Neural cell (in vitro differentiated cells): ENCODE measurements around the gene KRT83. TPM values are rescaled to one million over a fixed set of nuclear protein-coding genes. Genes with fewer than 3 reads are reported as not detected.

Source experiments
- H2AFZ ChIP-seq: fragments of 200-600, 300-800 bp; sonication (generic), shearing (Covaris generic); 2 replicates; pipeline ENCODE4 v1.6.0; 2014; ENCODE audit warnings: low read depth, mild to moderate bottlenecking, antibody characterized with exemption, low read length, moderate library complexity
- H3F3A ChIP-seq: fragments of 200-600 bp; shearing (Covaris generic); 2 replicates; pipeline ENCODE4 v1.6.1; 2016; ENCODE audit warnings: mild to moderate bottlenecking, moderate library complexity, mixed read lengths, antibody characterized with exemption, low read length; ENCODE audit not compliant: insufficient read depth, poor library complexity, severe bottlenecking
- H3K27ac ChIP-seq: fragments of 200-600, 300-800 bp; sonication (generic), shearing (Covaris generic); 2 replicates; pipeline ENCODE4 v1.5.1; 2014; ENCODE audit warnings: mild to moderate bottlenecking, low read length, moderate library complexity
- H3K27me3 ChIP-seq: fragments of 300-800, 200-600 bp; sonication (generic), shearing (Covaris generic); 2 replicates; pipeline ENCODE4 v1.6.0; 2014; ENCODE audit warnings: mild to moderate bottlenecking, low read depth, low read length, moderate library complexity; ENCODE audit not compliant: insufficient read depth
- H3K36me3 ChIP-seq: fragments of 300-800, 200-600 bp; sonication (generic), shearing (Covaris generic); 2 replicates; pipeline ENCODE4 v1.5.1; 2014; ENCODE audit warnings: mild to moderate bottlenecking, antibody characterized with exemption, low read length, moderate library complexity; ENCODE audit not compliant: insufficient read depth
- H3K4me2 ChIP-seq: fragments of 300-800, 200-600 bp; sonication (generic), shearing (Covaris generic); 2 replicates; pipeline ENCODE4 v1.6.0; 2014; ENCODE audit warnings: mild to moderate bottlenecking, low read length
- H3K4me3 ChIP-seq: fragments of 300-800, 200-600 bp; sonication (generic), shearing (Covaris generic); 2 replicates; pipeline ENCODE4 v1.5.1; 2014; ENCODE audit warnings: mild to moderate bottlenecking, low read length, moderate library complexity
- H3K79me2 ChIP-seq: fragments of 200-600 bp; shearing (Covaris generic); replicated peaks from 2 replicates; pipeline ENCODE4 v1.6.0; 2014; ENCODE audit warnings: mild to moderate bottlenecking, low read length, moderate library complexity; ENCODE audit not compliant: insufficient read depth
- H3K9ac ChIP-seq: fragments of 300-800, 200-600 bp; sonication (generic), shearing (Covaris generic); 2 replicates; pipeline ENCODE4 v1.6.1; 2016; ENCODE audit warnings: mild to moderate bottlenecking, low read length, mixed read lengths
- H3K9me2 ChIP-seq: fragments of 200-600 bp; shearing (Covaris generic); 2 replicates; pipeline ENCODE4 v1.6.1; 2016; ENCODE audit warnings: mild to moderate bottlenecking, low read length, mixed read lengths; ENCODE audit not compliant: insufficient read depth
- H3K9me3 ChIP-seq: fragments of 200-600, 300-800 bp; sonication (generic), shearing (Covaris generic); 2 replicates; pipeline ENCODE4 v1.6.1; 2016; ENCODE audit warnings: mild to moderate bottlenecking, mixed run types, low read length, moderate library complexity, mixed read lengths
- H4K20me1 ChIP-seq: fragments of 200-600 bp; shearing (Covaris generic); 2 replicates; pipeline ENCODE4 v1.6.1; 2016; ENCODE audit warnings: mild to moderate bottlenecking, mixed run types; ENCODE audit not compliant: insufficient read depth
- EP300 ChIP-seq: fragments of 450-650 bp; conservative IDR thresholded peaks from 2 replicates; pipeline ENCODE4 v1.6.1; 2014; ENCODE audit warnings: antibody characterized with exemption, mild to moderate bottlenecking, moderate library complexity; ENCODE audit not compliant: poor library complexity, severe bottlenecking
- EZH2 ChIP-seq: fragments of 200-600, 300-800 bp; shearing (Covaris generic), sonication (generic); IDR thresholded peaks from 2 replicates; pipeline ENCODE4 v1.6.1; 2014; ENCODE audit warnings: antibody characterized with exemption, low read length, borderline replicate concordance, mild to moderate bottlenecking; ENCODE audit not compliant: insufficient read depth, poor library complexity, severe bottlenecking
- MXI1 ChIP-seq: fragments of 450-650 bp; conservative IDR thresholded peaks from 2 replicates; pipeline ENCODE4 v1.6.1; 2014; ENCODE audit warnings: antibody characterized with exemption, mild to moderate bottlenecking; ENCODE audit not compliant: poor library complexity, severe bottlenecking
- POLR2AphosphoS5 ChIP-seq: IDR thresholded peaks from 2 replicates; pipeline ENCODE4 v1.6.1; 2012
- RAD21 ChIP-seq: fragments of 450-650 bp; conservative IDR thresholded peaks from 2 replicates; pipeline ENCODE4 v1.6.1; 2014; ENCODE audit warnings: antibody characterized with exemption, mild to moderate bottlenecking, moderate library complexity
- SMC3 ChIP-seq: fragments of 450-650 bp; conservative IDR thresholded peaks from 2 replicates; pipeline ENCODE4 v1.6.1; 2014; ENCODE audit warnings: antibody characterized with exemption, mild to moderate bottlenecking, moderate library complexity; ENCODE audit not compliant: poor library complexity
- TAF1 ChIP-seq: IDR thresholded peaks from 2 replicates; pipeline ENCODE4 v1.6.1; 2012; ENCODE audit warnings: low read depth
- polyA plus RNA-seq: library from polyadenylated mRNA; depleted of rRNA; stranded (reverse); fragments of >200 nt; gene quantifications from 2 replicates; pipeline ENCODE4 v1.2.3, GENCODE V29; 2014
- TF ChIP-seq, protein P1 (sequence below): fragments of 450-650 bp; IDR thresholded peaks from 2 replicates; pipeline ENCODE4 v1.5.1; 2014; ENCODE audit warnings: antibody characterized with exemption, mild to moderate bottlenecking, moderate library complexity; ENCODE audit not compliant: poor library complexity, severe bottlenecking
- TF ChIP-seq, protein P2 (sequence below): IDR thresholded peaks from 2 replicates; pipeline ENCODE4 v1.6.1; 2012; ENCODE audit warnings: borderline replicate concordance

Gene KRT83
- polyA plus RNA-seq, 1 donor from 2014 or later = not detected

DNA sequence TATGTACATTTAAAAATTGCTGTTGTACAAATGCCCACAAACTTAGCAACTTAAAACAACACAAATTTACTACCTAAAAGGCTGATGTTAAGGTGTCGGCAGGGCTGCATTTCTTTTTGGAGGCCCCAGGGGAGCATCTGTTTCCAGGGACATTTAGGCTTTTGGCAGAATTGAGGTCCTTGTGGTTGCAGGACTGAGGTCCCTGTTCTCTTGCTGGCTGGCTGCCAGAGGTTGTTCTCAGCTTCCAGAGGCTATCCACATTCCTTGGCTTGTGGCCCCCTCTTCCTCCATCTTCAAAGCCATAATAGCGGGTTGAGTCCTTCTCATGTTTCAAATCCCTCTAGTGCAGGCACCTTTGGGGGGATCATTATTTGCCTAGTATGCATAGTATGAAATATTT lies 22.4 kb upstream of the KRT83 start:
- no peaks in the 10 kb centered on the region for H3F3A ChIP-seq
- no peaks in the 10 kb centered on the region for H3K79me2 ChIP-seq
- no peaks in the 10 kb centered on the region for H4K20me1 ChIP-seq
- no peaks in the 10 kb centered on the region for H3K9me2 ChIP-seq
- H2AFZ ChIP-seq = no peak overlapping the region
- H3K27ac ChIP-seq = no peak overlapping the region
- H3K36me3 ChIP-seq = no peaks in the 10 kb centered on the region
- no peak overlapping the region for H3K4me3 ChIP-seq
- H3K27me3 ChIP-seq = no peaks in the 10 kb centered on the region
- no peak overlapping the region for H3K4me2 ChIP-seq
- no peak overlapping the region for H3K9ac ChIP-seq
- H3K9me3 ChIP-seq = no peaks in the 10 kb centered on the region
- TF ChIP-seq EP300 (no peak), TAF1 (no peak), MXI1 (no peak), RAD21 (no peak), EZH2 (no peak), POLR2AphosphoS5 (no peak), SMC3 (no peak)
- TF ChIP-seq, protein P1, sequence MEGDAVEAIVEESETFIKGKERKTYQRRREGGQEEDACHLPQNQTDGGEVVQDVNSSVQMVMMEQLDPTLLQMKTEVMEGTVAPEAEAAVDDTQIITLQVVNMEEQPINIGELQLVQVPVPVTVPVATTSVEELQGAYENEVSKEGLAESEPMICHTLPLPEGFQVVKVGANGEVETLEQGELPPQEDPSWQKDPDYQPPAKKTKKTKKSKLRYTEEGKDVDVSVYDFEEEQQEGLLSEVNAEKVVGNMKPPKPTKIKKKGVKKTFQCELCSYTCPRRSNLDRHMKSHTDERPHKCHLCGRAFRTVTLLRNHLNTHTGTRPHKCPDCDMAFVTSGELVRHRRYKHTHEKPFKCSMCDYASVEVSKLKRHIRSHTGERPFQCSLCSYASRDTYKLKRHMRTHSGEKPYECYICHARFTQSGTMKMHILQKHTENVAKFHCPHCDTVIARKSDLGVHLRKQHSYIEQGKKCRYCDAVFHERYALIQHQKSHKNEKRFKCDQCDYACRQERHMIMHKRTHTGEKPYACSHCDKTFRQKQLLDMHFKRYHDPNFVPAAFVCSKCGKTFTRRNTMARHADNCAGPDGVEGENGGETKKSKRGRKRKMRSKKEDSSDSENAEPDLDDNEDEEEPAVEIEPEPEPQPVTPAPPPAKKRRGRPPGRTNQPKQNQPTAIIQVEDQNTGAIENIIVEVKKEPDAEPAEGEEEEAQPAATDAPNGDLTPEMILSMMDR = no peak
- TF ChIP-seq, protein P2, sequence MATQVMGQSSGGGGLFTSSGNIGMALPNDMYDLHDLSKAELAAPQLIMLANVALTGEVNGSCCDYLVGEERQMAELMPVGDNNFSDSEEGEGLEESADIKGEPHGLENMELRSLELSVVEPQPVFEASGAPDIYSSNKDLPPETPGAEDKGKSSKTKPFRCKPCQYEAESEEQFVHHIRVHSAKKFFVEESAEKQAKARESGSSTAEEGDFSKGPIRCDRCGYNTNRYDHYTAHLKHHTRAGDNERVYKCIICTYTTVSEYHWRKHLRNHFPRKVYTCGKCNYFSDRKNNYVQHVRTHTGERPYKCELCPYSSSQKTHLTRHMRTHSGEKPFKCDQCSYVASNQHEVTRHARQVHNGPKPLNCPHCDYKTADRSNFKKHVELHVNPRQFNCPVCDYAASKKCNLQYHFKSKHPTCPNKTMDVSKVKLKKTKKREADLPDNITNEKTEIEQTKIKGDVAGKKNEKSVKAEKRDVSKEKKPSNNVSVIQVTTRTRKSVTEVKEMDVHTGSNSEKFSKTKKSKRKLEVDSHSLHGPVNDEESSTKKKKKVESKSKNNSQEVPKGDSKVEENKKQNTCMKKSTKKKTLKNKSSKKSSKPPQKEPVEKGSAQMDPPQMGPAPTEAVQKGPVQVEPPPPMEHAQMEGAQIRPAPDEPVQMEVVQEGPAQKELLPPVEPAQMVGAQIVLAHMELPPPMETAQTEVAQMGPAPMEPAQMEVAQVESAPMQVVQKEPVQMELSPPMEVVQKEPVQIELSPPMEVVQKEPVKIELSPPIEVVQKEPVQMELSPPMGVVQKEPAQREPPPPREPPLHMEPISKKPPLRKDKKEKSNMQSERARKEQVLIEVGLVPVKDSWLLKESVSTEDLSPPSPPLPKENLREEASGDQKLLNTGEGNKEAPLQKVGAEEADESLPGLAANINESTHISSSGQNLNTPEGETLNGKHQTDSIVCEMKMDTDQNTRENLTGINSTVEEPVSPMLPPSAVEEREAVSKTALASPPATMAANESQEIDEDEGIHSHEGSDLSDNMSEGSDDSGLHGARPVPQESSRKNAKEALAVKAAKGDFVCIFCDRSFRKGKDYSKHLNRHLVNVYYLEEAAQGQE = no peak

DNA sequence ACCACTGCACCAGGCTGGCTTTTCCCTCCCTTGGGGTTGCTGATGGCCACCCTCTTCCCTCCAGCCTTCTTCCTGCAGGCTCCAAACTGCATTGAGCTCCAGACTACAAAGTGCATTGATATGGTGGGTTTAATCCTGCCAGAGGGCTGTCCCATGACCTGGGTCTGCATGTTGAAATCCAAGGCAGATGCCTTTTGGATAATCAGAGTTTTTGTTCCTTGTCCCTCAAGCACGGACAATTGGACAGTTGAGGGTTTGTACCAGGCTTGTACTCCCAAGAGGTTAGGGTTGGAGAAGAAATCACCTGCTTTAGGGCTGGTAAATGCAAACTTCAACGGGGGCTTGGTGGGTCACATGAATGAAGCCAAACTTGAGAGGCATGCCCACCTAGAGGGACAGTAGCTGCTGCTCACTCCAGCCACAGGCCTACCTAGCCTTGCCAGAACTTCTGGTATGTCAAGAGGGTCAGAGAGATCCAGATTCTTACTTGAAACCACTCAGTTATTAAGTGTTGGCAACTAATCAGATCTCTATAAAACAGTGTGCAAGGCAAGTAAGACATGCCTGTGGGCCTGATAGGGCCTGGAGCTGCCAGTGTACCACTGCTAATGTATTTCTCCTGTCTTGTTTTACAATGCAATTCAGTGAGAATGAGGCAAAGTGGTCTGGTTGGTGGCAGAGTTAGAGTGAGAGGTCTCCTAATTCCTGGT lies 21.7 kb upstream of the KRT83 start:
- Histone ChIP-seq H3K4me3 (no peak overlapping the region), H3K36me3 (no peaks in the 10 kb centered on the region), H4K20me1 (no peaks in the 10 kb centered on the region), H3K79me2 (no peaks in the 10 kb centered on the region), H3F3A (no peaks in the 10 kb centered on the region), H3K27me3 (no peaks in the 10 kb centered on the region), H3K27ac (no peak overlapping the region), H3K9me2 (no peaks in the 10 kb centered on the region), H3K4me2 (no peak overlapping the region), H3K9ac (no peak overlapping the region), H3K9me3 (no peaks in the 10 kb centered on the region), H2AFZ (no peak overlapping the region)
- TF ChIP-seq EZH2 (no peak), EP300 (no peak), POLR2AphosphoS5 (no peak), TAF1 (no peak)
- TF ChIP-seq, protein P2 = no peak
